CD14-positive monocyte (primary cell): Measurements from ENCODE around the gene HSF2BP. TPM values are rescaled to one million over a fixed set of nuclear protein-coding genes. Genes with fewer than 3 reads are reported as not detected.

Experiments
- DNase-seq, 3 donors: peaks; one replicate each; pipeline ENCODE4 v3.0.0-alpha.2; 2011 to 2022
- H2AFZ ChIP-seq: 2 replicates; pipeline ENCODE4 v1.6.0; 2012; ENCODE audit warnings: mild to moderate bottlenecking, low read depth, low read length, inconsistent platforms; ENCODE audit not compliant: insufficient read depth, poor library complexity, severe bottlenecking
- H3K27ac ChIP-seq, 2 donors: 1 replicate in 1 of 2; 2 replicates in 1 of 2; pipeline ENCODE4 v1.5.1; 2012 to 2013; ENCODE audit warnings: low read length in 2 of 2, control low read depth in 1 of 2, inconsistent platforms in 1 of 2, low read depth in 1 of 2, mild to moderate bottlenecking in 1 of 2
- H3K27me3 ChIP-seq, 2 donors: one replicate each; pipeline versions ENCODE4 v1.6.0 to v1.6.1; 2011 to 2013; ENCODE audit warnings: low read length in 2 of 2; ENCODE audit not compliant: control insufficient read depth in 2 of 2, insufficient read depth in 2 of 2
- H3K36me3 ChIP-seq, 2 donors: replicated peaks in 1 of 2; 1 replicate in 1 of 2; 2 replicates in 1 of 2; pipeline versions ENCODE4 v1.5.1 to v1.6.1; 2012 to 2013; ENCODE audit warnings: low read length in 2 of 2, control low read depth in 1 of 2, inconsistent platforms in 1 of 2, mild to moderate bottlenecking in 1 of 2; ENCODE audit not compliant: insufficient read depth in 2 of 2, control insufficient read depth in 1 of 2
- H3K4me1 ChIP-seq, 2 donors: 1 replicate in 1 of 2; 2 replicates in 1 of 2; pipeline versions ENCODE4 v1.5.1 to v1.6.1; 2012 to 2013; ENCODE audit warnings: low read length in 2 of 2, control low read depth in 1 of 2, inconsistent platforms in 1 of 2, mild to moderate bottlenecking in 1 of 2, moderate library complexity in 1 of 2; ENCODE audit not compliant: insufficient read depth in 2 of 2, control insufficient read depth in 1 of 2
- H3K4me2 ChIP-seq: replicated peaks from 2 replicates; pipeline ENCODE3; 2012; ENCODE audit warnings: low read length, moderate library complexity, mild to moderate bottlenecking; ENCODE audit not compliant: poor library complexity, severe bottlenecking; ENCODE audit errors: extremely low read depth
- H3K4me3 ChIP-seq, 3 experiments: fragments of 200-600 bp in 1 of 3; sonication (generic) in 1 of 3; replicated peaks in 1 of 3; 1 replicate in 2 of 3; 2 replicates in 1 of 3; pipeline ENCODE4 v1.5.1; 2011 to 2013; ENCODE audit warnings: low read length in 3 of 3, mild to moderate bottlenecking in 3 of 3, control low read depth in 2 of 3, low read depth in 2 of 3, inconsistent platforms in 1 of 3, moderate library complexity in 1 of 3
- H3K79me2 ChIP-seq: 2 replicates; pipeline ENCODE4 v1.6.0; 2012; ENCODE audit warnings: mild to moderate bottlenecking, control low read depth, inconsistent platforms, low read length, moderate library complexity; ENCODE audit not compliant: insufficient read depth
- H3K9ac ChIP-seq: 2 replicates; pipeline ENCODE4 v1.6.0; 2017; ENCODE audit warnings: low read length, mild to moderate bottlenecking; ENCODE audit not compliant: insufficient read depth, poor library complexity, severe bottlenecking
- H3K9me3 ChIP-seq, 2 donors: replicated peaks in 1 of 2; 1 replicate in 1 of 2; 2 replicates in 1 of 2; pipeline versions ENCODE4 v1.5.1 to v1.6.1; 2012 to 2013; ENCODE audit warnings: low read length in 2 of 2, control low read depth in 1 of 2; ENCODE audit not compliant: control insufficient read depth in 1 of 2, insufficient read depth in 1 of 2
- H4K20me1 ChIP-seq: 2 replicates; pipeline ENCODE4 v1.6.0; 2012; ENCODE audit warnings: mild to moderate bottlenecking, low read length, control low read depth, moderate library complexity; ENCODE audit not compliant: insufficient read depth
- H3K27ac Mint-ChIP-seq, 7 donors: one replicate each; pipeline ENCODE4 v1.8.0; 2020; ENCODE audit warnings: mild to moderate bottlenecking in 7 of 7, mixed read lengths in 7 of 7, moderate library complexity in 6 of 7, inconsistent platforms in 2 of 7
- H3K27me3 Mint-ChIP-seq, 3 donors: one replicate each; pipeline ENCODE4 v1.8.0; 2021 to 2022; ENCODE audit warnings: low read depth in 3 of 3, mild to moderate bottlenecking in 3 of 3, mixed read lengths in 3 of 3, moderate library complexity in 3 of 3, inconsistent platforms in 1 of 3
- H3K36me3 Mint-ChIP-seq, 2 donors: one replicate each; pipeline ENCODE4 v1.8.0; 2020; ENCODE audit warnings: mixed read lengths in 2 of 2, inconsistent platforms in 1 of 2, mild to moderate bottlenecking in 1 of 2
- H3K4me1 Mint-ChIP-seq: one replicate; pipeline ENCODE4 v1.8.0; 2020; ENCODE audit warnings: mild to moderate bottlenecking, mixed read lengths
- H3K4me3 Mint-ChIP-seq, 2 donors: one replicate each; pipeline ENCODE4 v1.8.0; 2020; ENCODE audit warnings: mild to moderate bottlenecking in 2 of 2, mixed read lengths in 2 of 2, moderate library complexity in 1 of 2
- H3K9me3 Mint-ChIP-seq, 7 donors: one replicate each; pipeline ENCODE4 v1.8.0; 2020 to 2022; ENCODE audit warnings: mixed read lengths in 7 of 7, mild to moderate bottlenecking in 6 of 7, moderate library complexity in 6 of 7, inconsistent platforms in 2 of 7
- CTCF ChIP-seq: fragments of 200-600 bp; IDR thresholded peaks from one replicate; pipeline ENCODE4 v1.8.0; 2022; ENCODE audit warnings: antibody characterized with exemption, mild to moderate bottlenecking
- WGBS: methylation state at CpG from one replicate; pipeline ENCODE4 v1.1.5; 2013; ENCODE audit warnings: missing lambda C conversion rate; ENCODE audit not compliant: insufficient coverage; 5-methylcytosine and 5-hydroxymethylcytosine counted together
- intact Hi-C, 2 donors: fragments of 100-400 bp; cut with micrococcal nuclease; formaldehyde crosslinking; loops; one replicate each; pipeline versions ENCODE4 v1.15.0 to v1.15.1; 2023
- polyA plus RNA-seq, 3 donors: library from polyadenylated mRNA; depleted of rRNA in 1 of 3; unstranded in 2 of 3; stranded (reverse) in 1 of 3; fragments of 300-500 nt in 2 of 3; fragments of >200 nt in 1 of 3; fragmentation: Illumina TruSeq in 2 of 3; gene quantifications; 1 replicate in 2 of 3; 2 replicates in 1 of 3; pipeline ENCODE4 v1.2.3, GENCODE V29; 2012 to 2021

Gene HSF2BP
- polyA plus RNA-seq, 3 donors: 0.20 TPM; not detected in 2

- H2AFZ ChIP-seq: no peak overlapping the region
- Mint-ChIP-seq H3K4me3 (no peak overlapping the region), H3K27me3 (peaks cover 0 to 4% (median 3%) of the 10 kb centered on the region in 3 donors), H3K4me1 (peaks cover 12% of the 10 kb centered on the region), H3K9me3 (no peaks in the 10 kb centered on the region), H3K36me3 (no peaks in the 10 kb centered on the region), H3K27ac (no peak overlapping the region)
- H3K27me3 ChIP-seq: no peaks in the 10 kb centered on the region
- no peak for DNase-seq
- H3K4me2 ChIP-seq: no peak overlapping the region
- H3K36me3 ChIP-seq: no peaks in the 10 kb centered on the region
- H3K79me2 ChIP-seq: no peaks in the 10 kb centered on the region
- no CpG with 5 or more reads among the region's 3 CpGs for WGBS
- no peaks in the 10 kb centered on the region for H4K20me1 ChIP-seq
- no peak overlapping the region for H3K27ac ChIP-seq
- H3K4me3 ChIP-seq: no peak overlapping the region
- intact Hi-C loops: no loop called here
- no peak for TF ChIP-seq CTCF
- no peak overlapping the region for H3K9ac ChIP-seq
- peaks cover 0 to 9% of the 10 kb centered on the region in 2 donors for H3K4me1 ChIP-seq
- H3K9me3 ChIP-seq: no peaks in the 10 kb centered on the region
Observed at GRCh38 chr21:43581453-43581852, 77.8 kb downstream of the HSF2BP start.

GRCh38 chr21:43578677-43579303 is 80.5 kb downstream of the HSF2BP start:
- Histone ChIP-seq H3K4me2 (no peak overlapping the region), H3K4me3 (no peak overlapping the region), H4K20me1 (no peaks in the 10 kb centered on the region), H3K27me3 (no peaks in the 10 kb centered on the region), H3K79me2 (no peaks in the 10 kb centered on the region), H3K36me3 (no peaks in the 10 kb centered on the region), H3K9ac (no peak overlapping the region), H2AFZ (no peak overlapping the region), H3K4me1 (peaks cover 22 to 25% of the 10 kb centered on the region in 2 donors), H3K27ac (no peak overlapping the region), H3K9me3 (no peaks in the 10 kb centered on the region)
- H3K27ac Mint-ChIP-seq: no peak overlapping the region
- 100% methylated on average over 3 of the region's 6 CpGs for WGBS
- DNase-seq: no peak
- no peak overlapping the region for H3K4me3 Mint-ChIP-seq
- intact Hi-C loops: no loop called here
- H3K9me3 Mint-ChIP-seq: peaks cover 0 to 4% (median 0%) of the 10 kb centered on the region in 7 donors
- TF ChIP-seq CTCF: no peak
- peaks cover 21% of the 10 kb centered on the region for H3K4me1 Mint-ChIP-seq
- H3K36me3 Mint-ChIP-seq: no peaks in the 10 kb centered on the region
- H3K27me3 Mint-ChIP-seq: peaks cover 0 to 4% (median 3%) of the 10 kb centered on the region in 3 donors
